ENCODE measurements around the gene NCOA1. TPM values are rescaled to one million over a fixed set of nuclear protein-coding genes. Genes with fewer than 3 reads are reported as not detected.
"Not testable (repeated sequence)": the region's sequence is repeated elsewhere in the genome, so short reads cannot be mapped to it uniquely, and the experiment has no call there.

The NCOA1 gene
- total RNA-seq, 1 donor from 2014 or later: 20.1 TPM

GRCh38 chr2:24527536-24527935 lies 36.5 kb downstream of the NCOA1 start:
- Mint-ChIP-seq H3K27ac (ENCODE audit: unreplicated experiment) (no peak overlapping the region), H3K36me3 (ENCODE audit: low read depth) (peaks cover 19% of the 10 kb centered on the region), H3K4me3 (no peak overlapping the region), H3K9me3 (peaks cover 16% of the 10 kb centered on the region), H3K27me3 (ENCODE audit: low read depth) (no peaks in the 10 kb centered on the region), H3K4me1 (no peaks in the 10 kb centered on the region)
- TF ChIP-seq, protein P1, sequence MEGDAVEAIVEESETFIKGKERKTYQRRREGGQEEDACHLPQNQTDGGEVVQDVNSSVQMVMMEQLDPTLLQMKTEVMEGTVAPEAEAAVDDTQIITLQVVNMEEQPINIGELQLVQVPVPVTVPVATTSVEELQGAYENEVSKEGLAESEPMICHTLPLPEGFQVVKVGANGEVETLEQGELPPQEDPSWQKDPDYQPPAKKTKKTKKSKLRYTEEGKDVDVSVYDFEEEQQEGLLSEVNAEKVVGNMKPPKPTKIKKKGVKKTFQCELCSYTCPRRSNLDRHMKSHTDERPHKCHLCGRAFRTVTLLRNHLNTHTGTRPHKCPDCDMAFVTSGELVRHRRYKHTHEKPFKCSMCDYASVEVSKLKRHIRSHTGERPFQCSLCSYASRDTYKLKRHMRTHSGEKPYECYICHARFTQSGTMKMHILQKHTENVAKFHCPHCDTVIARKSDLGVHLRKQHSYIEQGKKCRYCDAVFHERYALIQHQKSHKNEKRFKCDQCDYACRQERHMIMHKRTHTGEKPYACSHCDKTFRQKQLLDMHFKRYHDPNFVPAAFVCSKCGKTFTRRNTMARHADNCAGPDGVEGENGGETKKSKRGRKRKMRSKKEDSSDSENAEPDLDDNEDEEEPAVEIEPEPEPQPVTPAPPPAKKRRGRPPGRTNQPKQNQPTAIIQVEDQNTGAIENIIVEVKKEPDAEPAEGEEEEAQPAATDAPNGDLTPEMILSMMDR (conservative IDR thresholded peaks at IDR 0.05): no peak
- DNase-seq (ENCODE audit: low read depth, low spot score): no peak

GRCh38 chr2:24530796-24531195 lies 39.7 kb downstream of the NCOA1 start:
- no peaks in the 10 kb centered on the region for H3K4me1 Mint-ChIP-seq
- DNase-seq (ENCODE audit: low read depth, low spot score): no peak
- no peak overlapping the region for H3K4me3 Mint-ChIP-seq
- peaks cover 17% of the 10 kb centered on the region for H3K9me3 Mint-ChIP-seq
- H3K27ac Mint-ChIP-seq (ENCODE audit: unreplicated experiment): no peak overlapping the region
- H3K36me3 Mint-ChIP-seq (ENCODE audit: low read depth): peaks cover 33% of the 10 kb centered on the region
- H3K27me3 Mint-ChIP-seq (ENCODE audit: low read depth): no peaks in the 10 kb centered on the region
- TF ChIP-seq, protein P1 (conservative IDR thresholded peaks at IDR 0.05): no peak

GRCh38 chr2:24531610-24532009 lies 40.6 kb downstream of the NCOA1 start:
- H3K4me1 Mint-ChIP-seq; H3K27ac Mint-ChIP-seq (ENCODE audit: unreplicated experiment); DNase-seq (ENCODE audit: low read depth, low spot score); H3K4me3 Mint-ChIP-seq; H3K27me3 Mint-ChIP-seq (ENCODE audit: low read depth): not testable (repeated sequence)
- Mint-ChIP-seq H3K9me3 (peaks cover 18% of the 10 kb centered on the region), H3K36me3 (ENCODE audit: low read depth) (peaks cover 34% of the 10 kb centered on the region)

GRCh38 chr2:24532057-24532456 lies 41.0 kb downstream of the NCOA1 start:
- not testable (repeated sequence) for DNase-seq (ENCODE audit: low read depth, low spot score); H3K4me3 Mint-ChIP-seq; H3K4me1 Mint-ChIP-seq; H3K27ac Mint-ChIP-seq (ENCODE audit: unreplicated experiment); H3K27me3 Mint-ChIP-seq (ENCODE audit: low read depth)
- Mint-ChIP-seq H3K36me3 (ENCODE audit: low read depth) (peaks cover 34% of the 10 kb centered on the region), H3K9me3 (peaks cover 18% of the 10 kb centered on the region)

GRCh38 chr2:24533574-24533973 lies 42.5 kb downstream of the NCOA1 start:
- peaks cover 15% of the 10 kb centered on the region for H3K9me3 Mint-ChIP-seq
- H3K27me3 Mint-ChIP-seq (ENCODE audit: low read depth); H3K4me1 Mint-ChIP-seq; H3K27ac Mint-ChIP-seq (ENCODE audit: unreplicated experiment); H3K4me3 Mint-ChIP-seq; DNase-seq (ENCODE audit: low read depth, low spot score): not testable (repeated sequence)
- H3K36me3 Mint-ChIP-seq (ENCODE audit: low read depth): peaks cover 30% of the 10 kb centered on the region

DNA sequence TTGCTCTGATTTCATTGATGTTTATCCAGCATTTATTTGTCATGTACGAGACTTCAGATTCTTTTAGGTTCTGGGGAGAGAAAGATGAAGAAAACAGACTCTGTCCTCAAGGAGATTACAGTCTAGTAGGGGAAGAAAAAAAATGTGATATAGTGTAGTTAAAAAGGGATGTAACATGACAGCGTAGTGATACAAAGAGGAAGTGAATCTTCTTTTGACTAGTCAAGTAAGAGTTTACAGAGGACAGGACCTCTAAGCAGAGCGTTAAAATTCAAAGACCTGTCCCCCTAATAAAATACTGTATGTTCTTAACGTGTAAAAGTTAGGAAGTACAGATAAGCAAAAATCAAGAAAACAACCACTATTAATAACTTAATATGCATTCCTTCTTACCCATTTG lies 47.7 kb downstream of the NCOA1 start:
- TF ChIP-seq, protein P1 (conservative IDR thresholded peaks at IDR 0.05): no peak
- Mint-ChIP-seq H3K27ac (ENCODE audit: unreplicated experiment) (no peak overlapping the region), H3K9me3 (peaks cover 25% of the 10 kb centered on the region), H3K36me3 (ENCODE audit: low read depth) (peaks cover 39% of the 10 kb centered on the region), H3K4me3 (no peak overlapping the region), H3K27me3 (ENCODE audit: low read depth) (no peaks in the 10 kb centered on the region), H3K4me1 (no peaks in the 10 kb centered on the region)
- no peak for DNase-seq (ENCODE audit: low read depth, low spot score)

GRCh38 chr2:24539258-24539657 lies 48.2 kb downstream of the NCOA1 start:
- TF ChIP-seq, protein P1 (conservative IDR thresholded peaks at IDR 0.05): no peak
- Mint-ChIP-seq H3K27me3 (ENCODE audit: low read depth) (no peaks in the 10 kb centered on the region), H3K4me1 (no peaks in the 10 kb centered on the region), H3K36me3 (ENCODE audit: low read depth) (peaks cover 44% of the 10 kb centered on the region), H3K4me3 (no peak overlapping the region), H3K27ac (ENCODE audit: unreplicated experiment) (no peak overlapping the region), H3K9me3 (peaks cover 30% of the 10 kb centered on the region)
- DNase-seq (ENCODE audit: low read depth, low spot score): no peak

Measured in neural crest cell (in vitro differentiated cells).